ENCODE results near the gene MYO1E.

Gene MYO1E

GRCh38 chr15:59190291-59190690 lies 182.4 kb downstream of the MYO1E start:
- no peak for DNase-seq (ENCODE audit: low spot score)

GRCh38 chr15:59189241-59189640 lies 183.4 kb downstream of the MYO1E start:
- DNase-seq (ENCODE audit: low spot score) = no peak

- DNase-seq (ENCODE audit: low spot score) = no peak
Observed at GRCh38 chr15:59186501-59186900, 186.2 kb downstream of the MYO1E start.

- DNase-seq (ENCODE audit: low spot score) = peak; percentile 29
Observed at GRCh38 chr15:59185725-59186124, 186.9 kb downstream of the MYO1E start.

- no peak for DNase-seq (ENCODE audit: low spot score)
Observed at GRCh38 chr15:59180945-59181600, 191.6 kb downstream of the MYO1E start.

- DNase-seq (ENCODE audit: low spot score) = no peak
Observed at GRCh38 chr15:59179717-59180116, 193.0 kb downstream of the MYO1E start.

- no peak for DNase-seq (ENCODE audit: low spot score)
Observed at GRCh38 chr15:59178151-59178695, 194.4 kb downstream of the MYO1E start.

GRCh38 chr15:59177317-59177660 lies 195.4 kb downstream of the MYO1E start:
- DNase-seq (ENCODE audit: low spot score) = no peak

- DNase-seq (ENCODE audit: low spot score) = no peak
Observed at GRCh38 chr15:59176653-59177316, 195.9 kb downstream of the MYO1E start.

- peak; percentile 85 for DNase-seq (ENCODE audit: low spot score)
Observed at GRCh38 chr15:59174835-59175831, 197.5 kb downstream of the MYO1E start.

GRCh38 chr15:59174151-59174834 lies 198.4 kb downstream of the MYO1E start:
- no peak for DNase-seq (ENCODE audit: low spot score)

GRCh38 chr15:59173194-59173593 lies 199.5 kb downstream of the MYO1E start:
- DNase-seq (ENCODE audit: low spot score) = no peak

- no peak for DNase-seq (ENCODE audit: low spot score)
Observed at GRCh38 chr15:59172289-59172901, 200.3 kb downstream of the MYO1E start.

GRCh38 chr15:59171067-59171397 lies 201.6 kb downstream of the MYO1E start:
- no peak for DNase-seq (ENCODE audit: low spot score)

- no peak for DNase-seq (ENCODE audit: low spot score)
Observed at GRCh38 chr15:59170295-59171066, 202.2 kb downstream of the MYO1E start.

- no peak for DNase-seq (ENCODE audit: low spot score)
Observed at GRCh38 chr15:59169251-59169708, 203.4 kb downstream of the MYO1E start.

- no peak for DNase-seq (ENCODE audit: low spot score)
Observed at GRCh38 chr15:59168536-59168935, 204.1 kb downstream of the MYO1E start.

GRCh38 chr15:59166601-59167265 lies 205.9 kb downstream of the MYO1E start:
- no peak for DNase-seq (ENCODE audit: low spot score)

- DNase-seq (ENCODE audit: low spot score) = no peak
Observed at GRCh38 chr15:59166166-59166565, 206.5 kb downstream of the MYO1E start.

- no peak for DNase-seq (ENCODE audit: low spot score)
Observed at GRCh38 chr15:59165726-59166125, 206.9 kb downstream of the MYO1E start.
